WTC11 (cell line): ENCODE data around the gene GSG1L. TPM values are rescaled to one million over a fixed set of nuclear protein-coding genes. Genes with fewer than 3 reads are reported as not detected.

ENCODE experiments used
- ATAC-seq: fragments of 200-7000 bp; cut with Tn5 transposase; 2 replicates; pipeline ENCODE4 v1.10.0; 2021; ENCODE audit warnings: mild to moderate bottlenecking, moderate library complexity
- CTCF ChIA-PET: fragments of 300-600 bp; sonication (Branson Sonifier 250); formaldehyde crosslinking; loops from one replicate; lab custom pipeline; 2021; ENCODE audit warnings: antibody characterized with exemption; lab: Charles Lee
- POLR2A ChIA-PET: fragments of 350-600 bp; sonication (Branson Sonifier 250); formaldehyde crosslinking; loops from one replicate; lab custom pipeline; 2021; ENCODE audit warnings: antibody characterized with exemption; lab: Charles Lee
- DNase-seq: peaks from one replicate; pipeline ENCODE4 v3.0.0; 2021; ENCODE audit warnings: low spot score
- H3K27ac Mint-ChIP-seq: 2 replicates; pipeline ENCODE4 v1.8.0; 2021; ENCODE audit warnings: mixed read lengths
- H3K27me3 Mint-ChIP-seq: 2 replicates; pipeline ENCODE4 v1.8.0; 2021; ENCODE audit warnings: low read depth, mild to moderate bottlenecking, moderate library complexity, mixed read lengths
- H3K36me3 Mint-ChIP-seq: 2 replicates; pipeline ENCODE4 v1.8.0; 2021; ENCODE audit warnings: mixed read lengths
- H3K4me1 Mint-ChIP-seq: 2 replicates; pipeline ENCODE4 v1.8.0; 2022; ENCODE audit warnings: mixed read lengths
- H3K4me3 Mint-ChIP-seq: 2 replicates; pipeline ENCODE4 v1.8.0; 2021; ENCODE audit warnings: mild to moderate bottlenecking, moderate library complexity, mixed read lengths
- H3K9me3 Mint-ChIP-seq: 2 replicates; pipeline ENCODE4 v1.8.0; 2021; ENCODE audit warnings: mixed read lengths
- ARID4B ChIP-seq: sonication (generic); formaldehyde crosslinking; IDR thresholded peaks from 2 replicates; pipeline ENCODE4 v1.8.0; 2023; ENCODE audit warnings: missing genetic modification reagents, mild to moderate bottlenecking, borderline replicate concordance
- CBFB ChIP-seq: sonication (generic); formaldehyde crosslinking; IDR thresholded peaks from 2 replicates; pipeline ENCODE4 v1.8.1; 2022; ENCODE audit warnings: mild to moderate bottlenecking, low read depth, missing genetic modification reagents
- IRF1 ChIP-seq: sonication (generic); formaldehyde crosslinking; IDR thresholded peaks from 2 replicates; pipeline ENCODE4 v1.8.0; 2023; ENCODE audit warnings: missing genetic modification reagents
- IRF2 ChIP-seq: sonication (generic); formaldehyde crosslinking; IDR thresholded peaks from 2 replicates; pipeline ENCODE4 v1.8.0; 2022; ENCODE audit warnings: low read depth, missing genetic modification reagents, borderline replicate concordance
- KAT7 ChIP-seq: sonication (generic); formaldehyde crosslinking; IDR thresholded peaks from 2 replicates; pipeline ENCODE4 v1.8.1; 2023; ENCODE audit warnings: missing genetic modification reagents, mild to moderate bottlenecking, borderline replicate concordance
- MAX ChIP-seq: sonication (generic); formaldehyde crosslinking; IDR thresholded peaks from 2 replicates; pipeline ENCODE4 v1.8.0; 2022; ENCODE audit warnings: mild to moderate bottlenecking, missing genetic modification reagents
- MLX ChIP-seq: sonication (generic); formaldehyde crosslinking; IDR thresholded peaks from 2 replicates; pipeline ENCODE4 v1.8.1; 2023; ENCODE audit warnings: mild to moderate bottlenecking, missing genetic modification reagents, moderate library complexity
- NFYB ChIP-seq: sonication (generic); formaldehyde crosslinking; conservative IDR thresholded peaks from 2 replicates; pipeline ENCODE4 v1.8.0; 2022; ENCODE audit warnings: low read depth, missing genetic modification reagents
- PREB ChIP-seq: sonication (generic); formaldehyde crosslinking; IDR thresholded peaks from 2 replicates; pipeline ENCODE4 v1.8.1; 2022; ENCODE audit warnings: mild to moderate bottlenecking, missing genetic modification reagents, moderate library complexity, borderline replicate concordance
- PRRX2 ChIP-seq: fragments of 250-450 bp; sonication (Bioruptor Pico); IDR thresholded peaks from 2 replicates; pipeline ENCODE4 v1.8.0; 2021; ENCODE audit warnings: mild to moderate bottlenecking
- RORB ChIP-seq: fragments of 250-450 bp; sonication (Bioruptor Pico); IDR thresholded peaks from 2 replicates; pipeline ENCODE4 v1.9.0; 2021; ENCODE audit warnings: mild to moderate bottlenecking
- ZNF121 ChIP-seq: sonication (generic); formaldehyde crosslinking; IDR thresholded peaks from 2 replicates; pipeline ENCODE4 v1.8.0; 2023; ENCODE audit warnings: missing genetic modification reagents
- ZNF396 ChIP-seq: fragments of 250-450 bp; sonication (Bioruptor Pico); IDR thresholded peaks from 2 replicates; pipeline ENCODE4 v1.8.0; 2021; ENCODE audit warnings: mild to moderate bottlenecking, moderate library complexity, borderline replicate concordance
- ZNF423 ChIP-seq: fragments of 250-450 bp; sonication (Bioruptor Pico); IDR thresholded peaks from 2 replicates; pipeline ENCODE4 v2.1.2; 2022; ENCODE audit warnings: mild to moderate bottlenecking, moderate library complexity
- ZSCAN18 ChIP-seq: fragments of 250-450 bp; sonication (Bioruptor Pico); IDR thresholded peaks from 2 replicates; pipeline ENCODE4 v2.1.2; 2022; ENCODE audit warnings: mild to moderate bottlenecking, moderate library complexity
- total RNA-seq: library from RNA; stranded (reverse); gene quantifications from 3 replicates; pipeline ENCODE4 v1.2.3, GENCODE V29; 2021

The GSG1L gene
- total RNA-seq, 1 experiment from 2014 or later: 0.28 TPM

GRCh38 chr16:28059841-28060575 is 3.5 kb downstream of the GSG1L start (continued):
- no peak for TF ChIP-seq ARID4B (CRISPR knock-in tag)
- TF ChIP-seq ZSCAN18 (CRISPR knock-in tag): no peak
- no peak for TF ChIP-seq PRRX2 (CRISPR knock-in tag)
- no peak for TF ChIP-seq ZNF396 (CRISPR knock-in tag)
- TF ChIP-seq, all 79 proteins: peak for 0

- H3K27me3 Mint-ChIP-seq: peaks cover 37% of the 10 kb centered on the region
- no peak for TF ChIP-seq CBFB
- no peak for TF ChIP-seq NFYB (CRISPR knock-in tag)
- TF ChIP-seq IRF2 (CRISPR knock-in tag): no peak
- no peak for TF ChIP-seq RORB (CRISPR knock-in tag)
- TF ChIP-seq IRF1 (CRISPR knock-in tag): no peak
- no peak for TF ChIP-seq PREB (CRISPR knock-in tag)
- no peak for TF ChIP-seq MLX (CRISPR knock-in tag)
- no peak for TF ChIP-seq ZNF423 (CRISPR knock-in tag)
- no peak for TF ChIP-seq KAT7 (CRISPR knock-in tag)
- TF ChIP-seq MAX (CRISPR knock-in tag): no peak
- TF ChIP-seq ZNF121: no peak
- ChIA-PET POLR2A (no interaction called here), CTCF (no interaction called here)
- H3K4me3 Mint-ChIP-seq: no peak overlapping the region
- ATAC-seq (no peak), DNase-seq (no peak)
- H3K9me3 Mint-ChIP-seq: no peaks in the 10 kb centered on the region
- no peaks in the 10 kb centered on the region for H3K36me3 Mint-ChIP-seq
- no peak overlapping the region for H3K27ac Mint-ChIP-seq
- H3K4me1 Mint-ChIP-seq: no peaks in the 10 kb centered on the region
Measured at GRCh38 chr16:28058839-28059589, 4.5 kb downstream of the GSG1L start.
